ENCODE measurements around the gene ZNF561. TPM values are rescaled to one million over a fixed set of nuclear protein-coding genes. Genes with fewer than 3 reads are reported as not detected.
"Not testable (repeated sequence)": the region's sequence is repeated elsewhere in the genome, so short reads cannot be mapped to it uniquely, and the experiment has no call there.

The ZNF561 gene
- total RNA-seq = 37.1 and 40.2 TPM in 2 replicates

DNA sequence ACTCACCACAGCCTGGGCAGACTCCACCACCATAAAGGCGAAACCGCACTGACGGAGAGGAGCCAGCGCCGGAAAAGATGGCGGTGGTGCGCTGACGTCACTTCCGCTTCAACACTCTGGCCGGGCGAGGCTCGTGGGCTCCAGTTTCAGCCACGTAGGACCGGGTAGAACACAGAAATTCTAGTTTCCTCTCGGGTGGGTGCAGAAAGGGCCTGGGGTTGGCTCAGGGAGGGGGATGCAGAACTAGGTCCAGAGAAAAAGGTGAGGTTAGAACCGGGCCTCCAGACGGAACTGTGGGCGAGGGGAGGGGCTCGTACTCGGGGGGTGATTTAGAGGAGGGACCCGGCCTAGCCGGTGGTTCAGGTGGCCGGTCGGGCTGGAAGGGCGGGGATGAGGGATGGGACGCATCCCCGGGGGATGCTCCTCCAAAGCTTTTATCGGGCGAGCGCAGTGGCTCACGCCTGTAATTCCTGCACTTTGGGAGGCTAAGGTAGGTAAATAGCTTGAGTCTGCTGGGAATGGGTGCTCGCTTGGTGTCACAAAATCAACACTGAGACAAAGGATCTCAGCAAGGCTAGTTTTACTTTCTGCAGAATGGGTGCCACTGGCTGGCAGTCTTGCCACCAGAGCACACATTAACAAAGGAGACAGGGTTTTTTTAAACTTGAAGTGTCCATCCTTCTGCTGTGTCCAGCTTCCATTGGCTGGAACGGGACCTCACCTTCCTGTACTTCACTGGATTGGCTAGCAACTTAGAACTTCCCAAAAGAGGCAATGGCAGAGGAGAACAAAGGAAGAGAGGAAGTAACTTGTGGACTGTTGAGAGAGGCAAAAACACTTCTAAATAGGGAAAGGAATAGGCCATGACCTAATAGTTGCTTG lies at the start of gene ZNF561:
ZNF561 (minus strand) TSS at position 77 of the 882 bp plus-strand sequence. CDS start 1,776 bp downstream, outside the sequence.
- Mint-ChIP-seq H3K9me3 (peaks cover 3% of the 10 kb centered on the region), H3K4me1 (peaks cover 20% of the 10 kb centered on the region), H3K4me3 (peak within 1 kb of the TSS; percentile 96), H3K27ac (peak within 1 kb of the TSS; percentile 98), H3K27me3 (peaks cover 3% of the 10 kb centered on the region), H3K36me3 (ENCODE audit: low read depth) (peaks cover 40% of the 10 kb centered on the region)
- TF ChIP-seq CTCF (IDR thresholded peaks at IDR 0.05) = no peak
- intact Hi-C loops (cut with micrococcal nuclease) = loop anchor here (1.0 to 10.0 kb wide), 11 partner anchors 37 to 485 kb away; partner anchors contain the start of genes FBXL12, ZNF121, ZNF317 and ZNF426
- DNase-seq = peak; percentile 81
- ChIA-PET CTCF (interaction anchor here (1.0 to 5.0 kb wide), 2 partner anchors 12 to 175 kb away, joined by 3 to 36 read pairs; no protein-coding TSS in a partner anchor), POLR2A (interaction anchor here (1.0 to 1.3 kb wide), 5 partner anchors 147 to 298 kb away, joined by 3 to 10 read pairs (median 5); partner anchors contain the start of genes FBXL12, PIN1, UBL5 and ZNF559)
- ATAC-seq (ENCODE audit: low read depth) = peak; percentile 88

GRCh38 chr19:9668544-9668943 lies 47.5 kb upstream of the ZNF561 start:
- Mint-ChIP-seq H3K9me3 (peaks cover 27% of the 10 kb centered on the region), H3K27me3 (no peaks in the 10 kb centered on the region), H3K4me1 (peaks cover 31% of the 10 kb centered on the region), H3K27ac (no peak overlapping the region), H3K4me3 (no peak overlapping the region), H3K36me3 (ENCODE audit: low read depth) (peaks cover 68% of the 10 kb centered on the region)
- ChIA-PET CTCF (no interaction called here), POLR2A (no interaction called here)
- intact Hi-C loops (cut with micrococcal nuclease) = no loop called here
- DNase-seq (no peak), ATAC-seq (ENCODE audit: low read depth) (no peak)
- TF ChIP-seq CTCF (IDR thresholded peaks at IDR 0.05) = no peak

- ChIA-PET POLR2A (no interaction called here), CTCF (no interaction called here)
- DNase-seq = no peak
- Mint-ChIP-seq H3K9me3 (peaks cover 26% of the 10 kb centered on the region), H3K36me3 (ENCODE audit: low read depth) (peaks cover 68% of the 10 kb centered on the region), H3K27ac (no peak overlapping the region), H3K27me3 (no peaks in the 10 kb centered on the region), H3K4me3 (no peak overlapping the region), H3K4me1 (peaks cover 30% of the 10 kb centered on the region)
- intact Hi-C loops (cut with micrococcal nuclease) = no loop called here
- ATAC-seq (ENCODE audit: low read depth) = no peak
- no peak for TF ChIP-seq CTCF (IDR thresholded peaks at IDR 0.05)
Observed at GRCh38 chr19:9667898-9668297, 46.9 kb upstream of the ZNF561 start.

GRCh38 chr19:9658769-9659168 lies 37.7 kb upstream of the ZNF561 start:
- Mint-ChIP-seq H3K36me3 (ENCODE audit: low read depth) (peaks cover 58% of the 10 kb centered on the region), H3K4me1 (peaks cover 3% of the 10 kb centered on the region), H3K4me3 (no peak overlapping the region), H3K27ac (no peak overlapping the region), H3K27me3 (no peaks in the 10 kb centered on the region), H3K9me3 (no peaks in the 10 kb centered on the region)
- CTCF ChIA-PET = no interaction called here
- no peak for TF ChIP-seq CTCF (IDR thresholded peaks at IDR 0.05)
- DNase-seq (no peak), ATAC-seq (ENCODE audit: low read depth) (no peak)
- intact Hi-C loops (cut with micrococcal nuclease) = no loop called here
- POLR2A ChIA-PET = no interaction called here

GRCh38 chr19:9653066-9653555 lies 32.1 kb upstream of the ZNF561 start:
- H3K36me3 Mint-ChIP-seq (ENCODE audit: low read depth) = peaks cover 90% of the 10 kb centered on the region
- not testable (repeated sequence) for DNase-seq

DNA sequence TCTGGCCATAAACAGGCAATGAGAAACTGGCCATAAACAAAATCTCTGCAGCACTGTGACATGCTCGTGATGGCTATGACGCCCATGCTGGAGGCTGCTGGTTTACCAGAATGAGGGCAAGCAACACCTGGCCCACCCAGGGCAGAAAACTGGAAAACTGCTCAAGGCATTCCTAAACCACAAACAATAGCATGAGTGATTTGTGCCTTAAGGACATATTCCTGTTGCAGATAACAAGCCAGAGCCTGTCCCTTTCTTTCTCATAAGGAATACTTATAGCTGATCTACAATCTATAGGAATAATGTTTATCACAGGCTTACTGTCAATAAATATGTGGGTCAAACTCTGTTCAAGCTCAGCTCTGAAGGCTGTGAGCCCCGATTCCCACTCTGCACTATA lies 30.4 kb upstream of the ZNF561 start:
- Mint-ChIP-seq H3K36me3 (ENCODE audit: low read depth) (peaks cover 76% of the 10 kb centered on the region), H3K9me3 (peaks cover 19% of the 10 kb centered on the region)
- DNase-seq; H3K27ac Mint-ChIP-seq; H3K4me3 Mint-ChIP-seq; intact Hi-C loops (cut with micrococcal nuclease); H3K4me1 Mint-ChIP-seq; H3K27me3 Mint-ChIP-seq; CTCF ChIA-PET; POLR2A ChIA-PET; ATAC-seq (ENCODE audit: low read depth): not testable (repeated sequence)

More at GRCh38 chr19:9653066-9653555, 32.1 kb upstream of the ZNF561 start:
- intact Hi-C loops (cut with micrococcal nuclease); CTCF ChIA-PET; H3K27me3 Mint-ChIP-seq; POLR2A ChIA-PET; H3K27ac Mint-ChIP-seq; H3K4me1 Mint-ChIP-seq; ATAC-seq (ENCODE audit: low read depth); H3K4me3 Mint-ChIP-seq: not testable (repeated sequence)
- peaks cover 19% of the 10 kb centered on the region for H3K9me3 Mint-ChIP-seq
